Activated CD4-positive, alpha-beta T cell treated with anti-CD3 and anti-CD28 coated beads for 4 hours (primary cell): ENCODE data around the gene GOLGA2.

Experiments
- DNase-seq, 2 donors: peaks; one replicate each; pipeline ENCODE4 v3.0.0-alpha.2; 2020

The GOLGA2 gene

GRCh38 chr9:128208946-128209669 is 66.7 kb downstream of the GOLGA2 start:
- no peak for DNase-seq

- DNase-seq = no peak
Measured at GRCh38 chr9:128208386-128208785, 67.4 kb downstream of the GOLGA2 start.

- DNase-seq = no peak
Measured at GRCh38 chr9:128206916-128207910, 68.6 kb downstream of the GOLGA2 start.

- no peak for DNase-seq
Measured at GRCh38 chr9:128206484-128206883, 69.3 kb downstream of the GOLGA2 start.
